ENCODE measurements around the gene HERPUD1.

The HERPUD1 gene

GRCh38 chr16:56956076-56956475, 24.1 kb downstream of the HERPUD1 start:
- no peak for TF ChIP-seq CTCF (IDR thresholded peaks at IDR 0.05; ENCODE audit: control insufficient read depth, extremely low read depth, insufficient read depth)
- H3K4me3 ChIP-seq (ENCODE audit: low read depth, low read length) = no peak overlapping the region
- DNase-seq (ENCODE audit: low read depth) = no peak

DNA sequence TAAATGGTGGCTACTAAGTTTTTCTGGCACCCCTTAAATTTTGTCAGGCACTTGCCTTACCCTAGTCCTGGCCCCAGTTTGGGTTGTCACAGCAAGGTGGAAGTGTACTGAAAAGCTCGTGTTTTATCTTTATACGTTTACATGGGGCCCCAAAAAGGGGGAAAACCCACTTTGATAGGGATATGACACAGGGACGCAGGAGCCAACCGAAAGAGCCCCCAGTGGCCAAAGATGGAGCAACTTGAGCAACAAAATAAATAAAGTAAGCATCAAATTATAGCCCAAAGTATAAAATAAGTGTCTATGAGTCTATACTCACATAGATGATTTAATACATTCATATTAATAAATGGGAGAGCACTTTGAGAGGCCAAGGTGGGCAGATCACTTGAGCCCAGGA, 24.8 kb downstream of the HERPUD1 start:
- DNase-seq (ENCODE audit: low read depth) = no peak
- H3K4me3 ChIP-seq (ENCODE audit: low read depth, low read length) = no peak overlapping the region
- no peak for TF ChIP-seq CTCF (IDR thresholded peaks at IDR 0.05; ENCODE audit: control insufficient read depth, extremely low read depth, insufficient read depth)

- no peak for DNase-seq (ENCODE audit: low read depth)
- no peak overlapping the region for H3K4me3 ChIP-seq (ENCODE audit: low read depth, low read length)
- TF ChIP-seq CTCF (IDR thresholded peaks at IDR 0.05; ENCODE audit: control insufficient read depth, extremely low read depth, insufficient read depth) = no peak
Measured at GRCh38 chr16:56960681-56961281, 28.8 kb downstream of the HERPUD1 start.

- no peak overlapping the region for H3K4me3 ChIP-seq (ENCODE audit: low read depth, low read length)
- DNase-seq (ENCODE audit: low read depth) = no peak
- TF ChIP-seq CTCF (IDR thresholded peaks at IDR 0.05; ENCODE audit: control insufficient read depth, extremely low read depth, insufficient read depth) = no peak
Measured at GRCh38 chr16:56961386-56961785, 29.4 kb downstream of the HERPUD1 start.

- no peak within 1 kb of the TSS for H3K4me3 ChIP-seq (ENCODE audit: low read depth, low read length)
- no peak for TF ChIP-seq CTCF (IDR thresholded peaks at IDR 0.05; ENCODE audit: control insufficient read depth, extremely low read depth, insufficient read depth)
- no peak for DNase-seq (ENCODE audit: low read depth)
Measured at GRCh38 chr16:56961851-56962281, 29.9 kb downstream of the HERPUD1 start, which contains the start of gene CETP. Gene CETP (plus strand): TSS chr16:56961950. CDS start chr16:56961980, 30 bp downstream.

DNA sequence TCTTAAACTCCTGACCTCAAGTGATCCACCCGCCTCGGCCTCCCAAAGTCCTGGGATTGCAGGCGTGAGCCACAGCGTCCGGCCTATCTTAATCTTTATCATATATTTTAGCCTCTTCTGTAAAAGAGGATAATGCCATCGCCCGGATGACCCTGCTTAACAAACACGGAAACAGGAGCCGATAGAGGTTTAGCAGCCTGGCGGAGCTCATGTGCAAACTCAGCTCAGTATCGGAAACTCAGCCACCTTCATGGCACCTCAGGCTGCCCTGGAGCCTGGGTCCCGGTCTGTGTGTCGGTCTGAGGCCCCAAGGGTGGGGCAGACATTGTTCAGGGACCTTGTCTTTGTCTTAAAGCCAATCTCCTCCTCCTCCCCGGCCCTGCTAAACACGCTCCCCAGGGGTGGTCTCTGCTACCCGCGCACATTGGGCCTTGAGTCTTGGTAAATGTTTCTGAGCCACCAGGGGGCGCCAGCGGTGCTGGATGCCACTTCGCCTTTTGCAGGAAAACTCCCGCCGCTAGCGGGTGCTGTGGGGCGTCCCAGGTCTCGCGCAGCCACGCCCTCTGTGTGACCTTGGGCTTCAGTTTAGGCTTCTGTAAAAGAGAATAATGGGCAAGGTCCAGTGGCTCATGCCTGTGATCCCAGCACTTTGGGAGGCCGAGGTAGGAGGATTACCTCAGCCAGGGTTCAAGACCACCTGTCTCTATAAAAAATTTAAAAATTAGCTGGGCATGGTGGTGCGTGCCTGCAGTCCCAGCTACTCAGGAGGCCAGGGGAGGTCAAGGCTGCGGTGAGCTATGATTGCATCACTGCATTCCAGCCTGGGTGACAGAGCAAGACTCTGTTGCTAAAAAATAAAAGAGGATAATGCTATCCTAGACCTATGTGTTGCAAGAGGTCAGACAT, 32.6 kb downstream of the HERPUD1 start:
- TF ChIP-seq CTCF (IDR thresholded peaks at IDR 0.05; ENCODE audit: control insufficient read depth, extremely low read depth, insufficient read depth) = peak; percentile 99
- H3K4me3 ChIP-seq (ENCODE audit: low read depth, low read length) = no peak overlapping the region
- peak; percentile 41 for DNase-seq (ENCODE audit: low read depth)

Measured in LNCaP clone FGC (cell line).